Measurements from ENCODE around the gene CNIH3. TPM values are rescaled to one million over a fixed set of nuclear protein-coding genes. Genes with fewer than 3 reads are reported as not detected.

The CNIH3 gene
- total and polyA plus RNA-seq, 7 experiments from 2014 or later, result 1.0 to 4.2 (median 2.0) TPM

GRCh38 chr1:224673141-224673540 lies 57.0 kb downstream of the CNIH3 start:
- Mint-ChIP-seq H3K36me3 (no peaks in the 10 kb centered on the region), H3K4me1 (no peaks in the 10 kb centered on the region), H3K27ac (no peak overlapping the region), H3K4me3 (no peak overlapping the region), H3K27me3 (peaks cover 0 to 12% (median 4%) of the 10 kb centered on the region in 5 donors), H3K9me3 (peaks cover 0 to 2% (median 0%) of the 10 kb centered on the region in 11 donors)
- Histone ChIP-seq H3K4me3 (ENCODE audit: low read length) (no peak overlapping the region), H3K27me3 (ENCODE audit: control insufficient read depth in 2 of 2, insufficient read depth in 2 of 2, low read length in 2 of 2) (no peaks in the 10 kb centered on the region), H3K4me1 (ENCODE audit: control insufficient read depth in 2 of 2, insufficient read depth in 2 of 2, low read length in 2 of 2) (no peaks in the 10 kb centered on the region), H3K27ac (ENCODE audit: low read depth, low read length) (no peak overlapping the region), H3K36me3 (ENCODE audit: control insufficient read depth in 2 of 3, insufficient read depth in 3 of 3, low read length in 3 of 3) (no peaks in the 10 kb centered on the region), H3K9me3 (ENCODE audit: control insufficient read depth in 2 of 3, low read length in 3 of 3) (no peaks in the 10 kb centered on the region)
- CTCF ChIA-PET, result no interaction called here
- ATAC-seq, result no peak
- no peak for DNase-seq
- intact Hi-C loops (cut with micrococcal nuclease), result no loop called here
- POLR2A ChIA-PET, result no interaction called here

GRCh38 chr1:224675590-224675989 lies 59.5 kb downstream of the CNIH3 start:
- intact Hi-C loops (cut with micrococcal nuclease), result no loop called here
- Mint-ChIP-seq H3K27ac (no peak overlapping the region), H3K4me1 (no peaks in the 10 kb centered on the region), H3K36me3 (no peaks in the 10 kb centered on the region), H3K27me3 (peaks cover 0 to 21% (median 0%) of the 10 kb centered on the region in 5 donors), H3K4me3 (no peak overlapping the region), H3K9me3 (peaks cover 0 to 2% (median 0%) of the 10 kb centered on the region in 11 donors)
- DNase-seq, result no peak
- H3K9me3 ChIP-seq (ENCODE audit: control insufficient read depth in 2 of 3, low read length in 3 of 3), result no peaks in the 10 kb centered on the region
- no peak overlapping the region for H3K27ac ChIP-seq (ENCODE audit: low read depth, low read length)
- H3K27me3 ChIP-seq (ENCODE audit: control insufficient read depth in 2 of 2, insufficient read depth in 2 of 2, low read length in 2 of 2), result no peaks in the 10 kb centered on the region
- POLR2A ChIA-PET, result no interaction called here
- H3K4me1 ChIP-seq (ENCODE audit: control insufficient read depth in 2 of 2, insufficient read depth in 2 of 2, low read length in 2 of 2), result no peaks in the 10 kb centered on the region
- no peaks in the 10 kb centered on the region for H3K36me3 ChIP-seq (ENCODE audit: control insufficient read depth in 2 of 3, insufficient read depth in 3 of 3, low read length in 3 of 3)
- ATAC-seq, result no peak
- CTCF ChIA-PET, result no interaction called here
- H3K4me3 ChIP-seq (ENCODE audit: low read length), result no peak overlapping the region

DNA sequence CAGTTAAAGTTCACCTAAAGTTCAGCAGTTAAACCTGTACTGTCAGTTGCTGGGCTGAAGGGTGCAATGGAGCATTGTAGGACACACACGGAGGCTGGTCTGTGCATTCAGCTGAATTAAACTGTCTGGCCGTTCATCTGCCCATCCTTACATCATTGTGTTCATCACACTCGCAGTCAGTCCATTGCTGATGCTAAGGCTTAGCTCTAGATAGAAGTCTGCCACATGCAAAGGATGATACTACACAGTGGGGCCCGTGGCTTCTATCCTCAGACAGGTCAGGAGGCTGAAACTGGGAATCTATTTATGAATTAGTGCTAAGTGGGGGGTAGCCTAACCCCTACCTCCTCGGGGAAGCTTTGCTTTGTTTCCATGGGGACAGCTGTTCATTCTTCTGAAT lies 60.4 kb downstream of the CNIH3 start:
- ChIA-PET CTCF (no interaction called here), POLR2A (no interaction called here)
- no peak for ATAC-seq
- H3K36me3 Mint-ChIP-seq, result no peaks in the 10 kb centered on the region
- H3K4me1 Mint-ChIP-seq, result no peaks in the 10 kb centered on the region
- Histone ChIP-seq H3K36me3 (ENCODE audit: control insufficient read depth in 2 of 3, insufficient read depth in 3 of 3, low read length in 3 of 3) (no peaks in the 10 kb centered on the region), H3K4me1 (ENCODE audit: control insufficient read depth in 2 of 2, insufficient read depth in 2 of 2, low read length in 2 of 2) (no peaks in the 10 kb centered on the region), H3K27me3 (ENCODE audit: control insufficient read depth in 2 of 2, insufficient read depth in 2 of 2, low read length in 2 of 2) (no peaks in the 10 kb centered on the region), H3K4me3 (ENCODE audit: low read length) (no peak overlapping the region), H3K27ac (ENCODE audit: low read depth, low read length) (no peak overlapping the region), H3K9me3 (ENCODE audit: control insufficient read depth in 2 of 3, low read length in 3 of 3) (no peaks in the 10 kb centered on the region)
- H3K27ac Mint-ChIP-seq, result no peak overlapping the region
- peaks cover 0 to 26% (median 0%) of the 10 kb centered on the region in 5 donors for H3K27me3 Mint-ChIP-seq
- no peak for DNase-seq
- no peak overlapping the region for H3K4me3 Mint-ChIP-seq
- intact Hi-C loops (cut with micrococcal nuclease), result no loop called here
- H3K9me3 Mint-ChIP-seq, result peaks cover 0 to 2% (median 0%) of the 10 kb centered on the region in 11 donors

DNA sequence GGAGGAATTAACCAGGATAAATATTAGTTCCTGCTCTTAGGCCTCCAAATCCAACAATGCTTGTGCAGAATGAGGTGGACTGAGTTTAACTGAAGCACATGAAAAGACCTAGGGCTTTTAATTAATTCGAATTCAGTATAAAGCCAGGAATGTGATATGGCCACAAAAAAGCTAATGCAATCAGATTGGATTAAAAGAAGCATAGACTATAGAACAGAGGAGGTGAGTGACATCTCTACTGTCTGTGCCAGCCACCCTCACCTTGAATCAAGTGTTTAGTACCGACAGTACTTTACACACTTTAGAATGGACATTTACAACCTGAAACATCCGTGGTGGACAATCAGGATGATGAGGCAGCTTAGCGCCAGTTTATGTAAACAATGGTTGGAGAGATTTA lies 62.1 kb downstream of the CNIH3 start:
- Mint-ChIP-seq H3K36me3 (no peaks in the 10 kb centered on the region), H3K9me3 (peaks cover 0 to 2% (median 0%) of the 10 kb centered on the region in 11 donors), H3K27ac (no peak overlapping the region), H3K4me1 (no peaks in the 10 kb centered on the region), H3K27me3 (peaks cover 0 to 26% (median 0%) of the 10 kb centered on the region in 5 donors), H3K4me3 (no peak overlapping the region)
- CTCF ChIA-PET, result interaction anchor here (0.6 kb wide), 1 partner anchor 179 kb away, joined by 3 read pairs; no protein-coding TSS in a partner anchor
- no peaks in the 10 kb centered on the region for H3K4me1 ChIP-seq (ENCODE audit: control insufficient read depth in 2 of 2, insufficient read depth in 2 of 2, low read length in 2 of 2)
- no peak overlapping the region for H3K4me3 ChIP-seq (ENCODE audit: low read length)
- H3K36me3 ChIP-seq (ENCODE audit: control insufficient read depth in 2 of 3, insufficient read depth in 3 of 3, low read length in 3 of 3), result no peaks in the 10 kb centered on the region
- no peaks in the 10 kb centered on the region for H3K27me3 ChIP-seq (ENCODE audit: control insufficient read depth in 2 of 2, insufficient read depth in 2 of 2, low read length in 2 of 2)
- intact Hi-C loops (cut with micrococcal nuclease), result no loop called here
- no peak overlapping the region for H3K27ac ChIP-seq (ENCODE audit: low read depth, low read length)
- ATAC-seq (no peak), DNase-seq (no peak)
- no peaks in the 10 kb centered on the region for H3K9me3 ChIP-seq (ENCODE audit: control insufficient read depth in 2 of 3, low read length in 3 of 3)
- POLR2A ChIA-PET, result no interaction called here

GRCh38 chr1:224679606-224680005 lies 63.5 kb downstream of the CNIH3 start:
- ChIA-PET POLR2A (no interaction called here), CTCF (no interaction called here)

DNA sequence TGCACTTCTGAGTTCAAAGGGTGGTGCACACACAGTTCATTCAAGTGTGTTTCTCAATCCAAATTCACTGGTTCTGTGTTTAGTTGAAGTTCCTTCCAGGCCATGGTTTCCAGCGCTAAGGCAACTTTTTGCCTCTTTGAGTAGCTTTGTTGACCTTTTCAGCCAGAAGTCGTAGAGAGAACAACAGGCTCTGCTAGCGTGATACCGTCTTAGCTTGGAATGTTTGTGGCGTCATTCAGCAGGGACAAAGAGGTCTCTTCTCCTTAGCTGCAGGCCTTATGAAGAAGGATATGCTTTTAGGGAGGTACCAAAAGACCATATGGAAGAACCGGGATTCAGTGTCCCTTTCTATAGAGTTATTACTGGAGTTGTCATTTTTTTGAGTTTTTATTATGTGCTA lies 65.7 kb downstream of the CNIH3 start:
- ChIA-PET CTCF (no interaction called here), POLR2A (no interaction called here)
- Histone ChIP-seq H3K27ac (ENCODE audit: low read depth, low read length) (no peak overlapping the region), H3K36me3 (ENCODE audit: control insufficient read depth in 2 of 3, insufficient read depth in 3 of 3, low read length in 3 of 3) (no peaks in the 10 kb centered on the region), H3K27me3 (ENCODE audit: control insufficient read depth in 2 of 2, insufficient read depth in 2 of 2, low read length in 2 of 2) (no peaks in the 10 kb centered on the region), H3K4me1 (ENCODE audit: control insufficient read depth in 2 of 2, insufficient read depth in 2 of 2, low read length in 2 of 2) (no peaks in the 10 kb centered on the region), H3K4me3 (ENCODE audit: low read length) (no peak overlapping the region), H3K9me3 (ENCODE audit: control insufficient read depth in 2 of 3, low read length in 3 of 3) (no peaks in the 10 kb centered on the region)
- Mint-ChIP-seq H3K4me1 (no peaks in the 10 kb centered on the region), H3K4me3 (no peak overlapping the region), H3K36me3 (no peaks in the 10 kb centered on the region), H3K9me3 (peaks cover 0 to 3% (median 0%) of the 10 kb centered on the region in 11 donors), H3K27me3 (peaks cover 0 to 22% (median 0%) of the 10 kb centered on the region in 5 donors), H3K27ac (no peak overlapping the region)
- ATAC-seq, result no peak
- DNase-seq, result no peak
- intact Hi-C loops (cut with micrococcal nuclease), result no loop called here

More at GRCh38 chr1:224679606-224680005, 63.5 kb downstream of the CNIH3 start:
- H3K27ac ChIP-seq (ENCODE audit: low read depth, low read length), result no peak overlapping the region
- intact Hi-C loops (cut with micrococcal nuclease), result no loop called here
- Mint-ChIP-seq H3K4me3 (no peak overlapping the region), H3K4me1 (no peaks in the 10 kb centered on the region), H3K9me3 (peaks cover 0 to 1% (median 0%) of the 10 kb centered on the region in 11 donors), H3K36me3 (no peaks in the 10 kb centered on the region), H3K27ac (no peak overlapping the region), H3K27me3 (peaks cover 0 to 26% (median 0%) of the 10 kb centered on the region in 5 donors)
- no peaks in the 10 kb centered on the region for H3K4me1 ChIP-seq (ENCODE audit: control insufficient read depth in 2 of 2, insufficient read depth in 2 of 2, low read length in 2 of 2)
- no peaks in the 10 kb centered on the region for H3K9me3 ChIP-seq (ENCODE audit: control insufficient read depth in 2 of 3, low read length in 3 of 3)
- ATAC-seq, result no peak
- H3K27me3 ChIP-seq (ENCODE audit: control insufficient read depth in 2 of 2, insufficient read depth in 2 of 2, low read length in 2 of 2), result no peaks in the 10 kb centered on the region
- DNase-seq, result no peak
- no peak overlapping the region for H3K4me3 ChIP-seq (ENCODE audit: low read length)
- H3K36me3 ChIP-seq (ENCODE audit: control insufficient read depth in 2 of 3, insufficient read depth in 3 of 3, low read length in 3 of 3), result no peaks in the 10 kb centered on the region

GRCh38 chr1:224683936-224684335 lies 67.8 kb downstream of the CNIH3 start:
- Mint-ChIP-seq H3K36me3 (no peaks in the 10 kb centered on the region), H3K9me3 (peaks cover 0 to 3% (median 0%) of the 10 kb centered on the region in 11 donors), H3K4me3 (no peak overlapping the region), H3K4me1 (no peaks in the 10 kb centered on the region), H3K27me3 (peaks cover 0 to 20% (median 3%) of the 10 kb centered on the region in 5 donors), H3K27ac (no peak overlapping the region)
- no peaks in the 10 kb centered on the region for H3K36me3 ChIP-seq (ENCODE audit: control insufficient read depth in 2 of 3, insufficient read depth in 3 of 3, low read length in 3 of 3)
- no peak overlapping the region for H3K4me3 ChIP-seq (ENCODE audit: low read length)
- no peaks in the 10 kb centered on the region for H3K27me3 ChIP-seq (ENCODE audit: control insufficient read depth in 2 of 2, insufficient read depth in 2 of 2, low read length in 2 of 2)
- no peak for ATAC-seq
- H3K4me1 ChIP-seq (ENCODE audit: control insufficient read depth in 2 of 2, insufficient read depth in 2 of 2, low read length in 2 of 2), result no peaks in the 10 kb centered on the region
- H3K27ac ChIP-seq (ENCODE audit: low read depth, low read length), result no peak overlapping the region
- H3K9me3 ChIP-seq (ENCODE audit: control insufficient read depth in 2 of 3, low read length in 3 of 3), result no peaks in the 10 kb centered on the region
- intact Hi-C loops (cut with micrococcal nuclease), result no loop called here
- ChIA-PET POLR2A (no interaction called here), CTCF (no interaction called here)
- no peak for DNase-seq
